H1 (cell line): ENCODE results near the gene LPCAT1. TPM values are rescaled to one million over a fixed set of nuclear protein-coding genes. Genes with fewer than 3 reads are reported as not detected.

Experiments used
- CTCF ChIA-PET: fragments of 300-600 bp; sonication (Branson Sonifier 250); formaldehyde crosslinking; loops from one replicate; lab custom pipeline; 2021; ENCODE audit not compliant: partially characterized antibody; lab: Charles Lee
- POLR2A ChIA-PET: fragments of 300-600 bp; sonication (Branson Sonifier 250); formaldehyde crosslinking; loops from one replicate; lab custom pipeline; 2021; ENCODE audit warnings: inconsistent platforms; ENCODE audit not compliant: partially characterized antibody; lab: Charles Lee
- DNase-seq, 2 experiments: peaks; one replicate each; pipeline versions ENCODE4 v3.0.0 to v3.0.0-alpha.2; 2010 to 2022; ENCODE audit warnings: low spot score in 2 of 2, low read depth in 1 of 2, mixed read lengths in 1 of 2
- FAIRE-seq: peaks from 2 replicates; lab custom pipeline; 2011; peaks lifted over from hg19 to GRCh38; lab: Jason Lieb, UNC
- H2AFZ ChIP-seq: 2 replicates; pipeline ENCODE4 v1.8.1; 2012; ENCODE audit warnings: low read length, inconsistent platforms
- H2AK5ac ChIP-seq: 2 replicates; pipeline ENCODE4 v1.6.1; 2013; ENCODE audit warnings: low read depth, low read length
- H2BK120ac ChIP-seq: replicated peaks from 2 replicates; pipeline ENCODE3; 2013; ENCODE audit warnings: low read depth, low read length, inconsistent platforms
- H2BK12ac ChIP-seq: 2 replicates; pipeline ENCODE4 v1.6.1; 2013; ENCODE audit warnings: low read depth, low read length
- H2BK15ac ChIP-seq: 2 replicates; pipeline ENCODE4 v1.6.1; 2013; ENCODE audit warnings: low read length
- H2BK20ac ChIP-seq: 2 replicates; pipeline ENCODE4 v1.6.1; 2013; ENCODE audit warnings: low read length
- H2BK5ac ChIP-seq: 2 replicates; pipeline ENCODE4 v1.6.1; 2013; ENCODE audit warnings: low read depth, low read length
- H3K14ac ChIP-seq: 2 replicates; pipeline ENCODE4 v1.6.1; 2013; ENCODE audit warnings: inconsistent platforms; ENCODE audit not compliant: insufficient read length
- H3K18ac ChIP-seq: 2 replicates; pipeline ENCODE4 v1.6.1; 2013; ENCODE audit warnings: low read length; ENCODE audit errors: extremely low read depth
- H3K23ac ChIP-seq: 2 replicates; pipeline ENCODE4 v1.6.1; 2013; ENCODE audit warnings: inconsistent platforms; ENCODE audit not compliant: insufficient read length
- H3K23me2 ChIP-seq: 2 replicates; pipeline ENCODE4 v1.6.1; 2013; ENCODE audit warnings: low read depth, low read length
- H3K27ac ChIP-seq: 2 replicates; pipeline ENCODE4 v1.6.1; 2011; ENCODE audit warnings: low read depth, low read length, inconsistent platforms
- H3K27me3 ChIP-seq, 4 experiments: replicated peaks in 1 of 4; 1 replicate in 1 of 4; 2 replicates in 3 of 4; pipeline versions ENCODE4 v1.6.1 to v1.8.1; 2011 to 2013; ENCODE audit warnings: low read length in 3 of 4, mild to moderate bottlenecking in 3 of 4, inconsistent platforms in 2 of 4, mixed read lengths in 2 of 4, moderate library complexity in 1 of 4; ENCODE audit not compliant: control insufficient read depth in 3 of 4, insufficient read depth in 3 of 4; ENCODE audit errors: extremely low read depth in 1 of 4
- H3K36me3 ChIP-seq, 4 experiments: 2 replicates each; pipeline versions ENCODE4 v1.6.1 to v1.8.1; 2011 to 2013; ENCODE audit warnings: mild to moderate bottlenecking in 4 of 4, low read length in 3 of 4, moderate library complexity in 2 of 4, control low read depth in 1 of 4, inconsistent platforms in 1 of 4; ENCODE audit not compliant: insufficient read depth in 4 of 4, control insufficient read depth in 2 of 4
- H3K4ac ChIP-seq: replicated peaks from 2 replicates; pipeline ENCODE3; 2013; ENCODE audit warnings: low read length, low read depth, mixed read lengths, inconsistent platforms; ENCODE audit not compliant: insufficient read length
- H3K4me1 ChIP-seq, 4 experiments: replicated peaks in 1 of 4; 1 replicate in 1 of 4; 2 replicates in 3 of 4; pipeline versions ENCODE4 v1.6.1 to v1.8.1; 2011 to 2013; ENCODE audit warnings: low read length in 3 of 4, inconsistent platforms in 2 of 4, mixed read lengths in 1 of 4; ENCODE audit not compliant: insufficient read depth in 4 of 4, control insufficient read depth in 3 of 4
- H3K4me2 ChIP-seq, 2 experiments: 2 replicates each; pipeline versions ENCODE4 v1.6.1 to v1.8.1; 2011 to 2013; ENCODE audit warnings: low read depth in 2 of 2, low read length in 2 of 2, control low read depth in 1 of 2, inconsistent platforms in 1 of 2, mild to moderate bottlenecking in 1 of 2; ENCODE audit not compliant: insufficient read depth in 1 of 2
- H3K4me3 ChIP-seq, 4 experiments: fragments of 200-600, 300-600 bp in 1 of 4; sonication (generic), shearing (Covaris generic), sonication (Bioruptor Twin) in 1 of 4; 2 replicates each; pipeline versions ENCODE4 v1.5.1 to v1.8.1; 2011 to 2016; ENCODE audit warnings: low read length in 4 of 4, low read depth in 3 of 4, control low read depth in 2 of 4, inconsistent platforms in 2 of 4, mild to moderate bottlenecking in 2 of 4, mixed read lengths in 1 of 4, moderate library complexity in 1 of 4; ENCODE audit not compliant: insufficient read depth in 2 of 4; ENCODE audit errors: extremely low read depth in 1 of 4
- H3K56ac ChIP-seq: replicated peaks from 2 replicates; pipeline ENCODE3; 2013; ENCODE audit warnings: low read depth, mild to moderate bottlenecking, mixed read lengths, low read length, inconsistent platforms; ENCODE audit not compliant: insufficient read length
- H3K79me1 ChIP-seq: 2 replicates; pipeline ENCODE4 v1.6.1; 2013; ENCODE audit warnings: low read depth, low read length, control low read depth
- H3K79me2 ChIP-seq, 2 experiments: 2 replicates each; pipeline versions ENCODE4 v1.6.1 to v1.8.1; 2012 to 2013; ENCODE audit warnings: low read length in 2 of 2, mild to moderate bottlenecking in 2 of 2, inconsistent platforms in 1 of 2; ENCODE audit not compliant: insufficient read depth in 2 of 2, control insufficient read depth in 1 of 2
- H3K9ac ChIP-seq, 4 experiments: replicated peaks in 1 of 4; 1 replicate in 1 of 4; 2 replicates in 3 of 4; pipeline versions ENCODE4 v1.6.1 to v1.8.1; 2011 to 2013; ENCODE audit warnings: low read depth in 3 of 4, low read length in 3 of 4, control low read depth in 2 of 4, mild to moderate bottlenecking in 2 of 4, moderate library complexity in 2 of 4, inconsistent platforms in 1 of 4; ENCODE audit errors: extremely low read depth in 1 of 4
- H3K9me3 ChIP-seq, 2 experiments: 2 replicates each; pipeline versions ENCODE4 v1.6.1 to v1.8.1; 2012 to 2013; ENCODE audit warnings: mild to moderate bottlenecking in 2 of 2, moderate library complexity in 2 of 2, control low read depth in 1 of 2, inconsistent platforms in 1 of 2, low read depth in 1 of 2, low read length in 1 of 2, mixed read lengths in 1 of 2; ENCODE audit not compliant: insufficient read depth in 2 of 2
- H4K20me1 ChIP-seq, 2 experiments: replicated peaks in 1 of 2; 2 replicates each; pipeline versions ENCODE3 to v1.8.1; 2011 to 2013; ENCODE audit warnings: inconsistent platforms in 2 of 2, low read length in 2 of 2, mild to moderate bottlenecking in 1 of 2; ENCODE audit not compliant: insufficient read depth in 2 of 2, control insufficient read depth in 1 of 2
- H4K5ac ChIP-seq: 2 replicates; pipeline ENCODE4 v1.6.1; 2013; ENCODE audit warnings: low read length, low read depth, mixed read lengths, inconsistent platforms; ENCODE audit not compliant: insufficient read length
- H4K8ac ChIP-seq: 2 replicates; pipeline ENCODE4 v1.8.0; 2013; ENCODE audit warnings: mild to moderate bottlenecking, moderate library complexity, low read length, inconsistent platforms; ENCODE audit not compliant: insufficient read depth; ENCODE audit errors: extremely low read depth
- H4K91ac ChIP-seq: replicated peaks from 2 replicates; pipeline ENCODE3; 2013; ENCODE audit warnings: low read length, mixed read lengths, inconsistent platforms; ENCODE audit not compliant: insufficient read length
- CTBP2 ChIP-seq: IDR thresholded peaks from 2 replicates; pipeline ENCODE4 v1.7.0; 2011; ENCODE audit warnings: borderline replicate concordance, mild to moderate bottlenecking, moderate library complexity, mixed read lengths, low read length; ENCODE audit not compliant: insufficient read depth, insufficient read length
- GTF2F1 ChIP-seq: IDR thresholded peaks from 2 replicates; pipeline ENCODE4 v1.6.1; 2012; ENCODE audit warnings: low read depth, low read length, improper control_type of control experiment, borderline replicate concordance
- KDM4A ChIP-seq: IDR thresholded peaks from one replicate; pipeline ENCODE4 v1.7.1; 2012; ENCODE audit warnings: low read depth, mild to moderate bottlenecking, moderate library complexity, low read length, inconsistent platforms; ENCODE audit not compliant: severe bottlenecking
- RAD21 ChIP-seq, 2 experiments: IDR thresholded peaks in 1 of 2; conservative IDR thresholded peaks in 1 of 2; 2 replicates each; pipeline ENCODE4 v1.6.1; 2011; ENCODE audit warnings: low read depth in 2 of 2, low read length in 2 of 2, improper control_type of control experiment in 1 of 2, inconsistent platforms in 1 of 2, mild to moderate bottlenecking in 1 of 2, moderate library complexity in 1 of 2
- SIN3A ChIP-seq, 2 experiments: IDR thresholded peaks in 1 of 2; conservative IDR thresholded peaks in 1 of 2; 2 replicates each; pipeline ENCODE4 v1.6.1; 2011 to 2012; ENCODE audit warnings: low read length in 2 of 2, improper control_type of control experiment in 1 of 2, low read depth in 1 of 2, mild to moderate bottlenecking in 1 of 2
- SIX5 ChIP-seq: IDR thresholded peaks from 2 replicates; pipeline ENCODE4 v1.6.1; 2011; ENCODE audit warnings: mild to moderate bottlenecking, low read depth, low read length
- SP4 ChIP-seq: IDR thresholded peaks from 2 replicates; pipeline ENCODE4 v1.6.1; 2012; ENCODE audit warnings: low read length, inconsistent platforms
- WGBS, 2 experiments: shearing (Covaris generic) in 1 of 2; methylation state at CpG; one replicate each; pipeline versions ENCODE4 v1.1.6 to v1.1.7; 2013 to 2015; ENCODE audit warnings: low lambda C conversion rate in 2 of 2, mixed read lengths in 2 of 2, inconsistent platforms in 1 of 2, low coverage in 1 of 2, missing lambda C conversion rate in 1 of 2; ENCODE audit not compliant: insufficient replicate concordance in 2 of 2, insufficient coverage in 1 of 2, insufficient read length in 1 of 2; ENCODE audit errors: extremely low coverage in 1 of 2, missing lambda C conversion rate in 1 of 2; 5-methylcytosine and 5-hydroxymethylcytosine counted together
- polyA plus RNA-seq, 7 experiments: library from polyadenylated mRNA; depleted of rRNA in 3 of 7; stranded (reverse) in 5 of 7; unstranded in 2 of 7; fragments of >200 nt in 5 of 7; fragments of 200-250 nt in 2 of 7; gene quantifications; 1 replicate in 5 of 7; 2 replicates in 1 of 7; 4 replicates in 1 of 7; pipeline versions ENCODE4 v1.2.1 to v1.2.3, GENCODE V29; 2011 to 2013; ENCODE audit warnings: missing spikeins in 2 of 7, mixed read lengths in 2 of 7
- total RNA-seq: library from RNA; stranded (reverse); fragmentation: NEBNext Ultra II Directional; extraction: Animal tissue kit (Norgen Biotek cat#: 25700); gene quantifications from 2 replicates; pipeline ENCODE4 v1.2.1, GENCODE V29; 2021

LPCAT1 gene
- total and polyA plus RNA-seq, 2 of the 8 experiments (the other 6 are each of a cell fraction or from before 2014, with no cell fraction given): 107 to 260 TPM

- no peak overlapping the region for H2BK120ac ChIP-seq
- H2AK5ac ChIP-seq: no peak overlapping the region
- ChIA-PET CTCF (interaction anchor here (0.6 to 7.7 kb wide), 10 partner anchors 8 to 160 kb away, joined by 3 to 47 read pairs (median 6); no protein-coding TSS in a partner anchor), POLR2A (interaction anchor here (1.2 to 1.6 kb wide), 3 partner anchors 8 to 29 kb away, joined by 3 to 4 read pairs (median 4); no protein-coding TSS in a partner anchor)
- DNase-seq (no peak), FAIRE-seq (no peak)
- H4K20me1 ChIP-seq: peaks cover 14 to 20% of the 10 kb centered on the region in 2 experiments
- H3K4me3 ChIP-seq: no peak overlapping the region
- peaks cover 31 to 54% (median 50%) of the 10 kb centered on the region in 4 experiments for H3K36me3 ChIP-seq
- H3K9ac ChIP-seq: no peak overlapping the region; a peak in 2 of 7 replicates
- H3K9me3 ChIP-seq: no peaks in the 10 kb centered on the region
- no peak overlapping the region for H3K18ac ChIP-seq
- peaks cover 0 to 4% (median under 1%) of the 10 kb centered on the region in 4 experiments; a peak in 2 of 7 replicates for H3K4me1 ChIP-seq
- 90% methylated on average over 32 of the region's 33 CpGs; no CpG with 5 or more reads in 1 of the 2 experiments for WGBS, 2 experiments
- H3K14ac ChIP-seq: no peak overlapping the region
- peaks cover 10% of the 10 kb centered on the region; the same call in 1 of the 2 replicates for H3K79me1 ChIP-seq
- H3K27ac ChIP-seq: no peak overlapping the region
- H3K56ac ChIP-seq: no peak overlapping the region
- no peaks in the 10 kb centered on the region; a peak in 1 of 4 replicates for H3K79me2 ChIP-seq
- H2AFZ ChIP-seq: no peak overlapping the region
- no peak overlapping the region for H4K91ac ChIP-seq
- no peaks in the 10 kb centered on the region for H3K23me2 ChIP-seq
- no peak overlapping the region for H3K4ac ChIP-seq
- no peak overlapping the region for H3K23ac ChIP-seq
- H2BK12ac ChIP-seq: no peak overlapping the region
- TF ChIP-seq SP4 (no peak), SIX5 (no peak), GTF2F1 (no peak), SIN3A (conservative IDR thresholded peaks at IDR 0.05 in 1 of 2, IDR thresholded peaks at IDR 0.05 in 1 of 2; ENCODE audit: low read depth in 1 of 2, low read length in 2 of 2) (no peak), CTBP2 (no peak), KDM4A (no peak), RAD21 (IDR thresholded peaks at IDR 0.05 in 1 of 2, conservative IDR thresholded peaks at IDR 0.05 in 1 of 2; ENCODE audit: low read depth in 2 of 2, low read length in 2 of 2) (no peak)
- no peak overlapping the region for H4K5ac ChIP-seq
- H2BK15ac ChIP-seq: no peak overlapping the region
- H3K4me2 ChIP-seq: no peak overlapping the region
- no peak overlapping the region for H2BK5ac ChIP-seq
- H3K27me3 ChIP-seq: no peaks in the 10 kb centered on the region
- H4K8ac ChIP-seq: no peak overlapping the region
- no peak overlapping the region for H2BK20ac ChIP-seq
These were observed 39.7 kb downstream of the LPCAT1 start for GRCh38 chr5:1483856-1484729.
